Measurements from ENCODE around the gene KATNA1.
"Not testable (repeated sequence)": the region's sequence is repeated elsewhere in the genome, so short reads cannot be mapped to it uniquely, and the experiment has no call there.

KATNA1 gene
- 27.6 to 29.7 (median 29.4) reads per million in 3 experiments for total RNA-seq

GRCh38 chr6:149648148-149649145 is at the start of gene KATNA1:
TSS of gene KATNA1 (minus strand) at chr6:149648714. CDS start at chr6:149638547, 10,167 bp downstream.
- peak; percentile 83 for DNase-seq

- no peak for DNase-seq
These were observed 49.7 kb upstream of the KATNA1 start for GRCh38 chr6:149698175-149698574.

- no peak for DNase-seq
These were observed 48.4 kb upstream of the KATNA1 start for GRCh38 chr6:149696901-149697300.

GRCh38 chr6:149694921-149695320 is 46.4 kb upstream of the KATNA1 start:
- DNase-seq: no peak

GRCh38 chr6:149691201-149691600 is 42.7 kb upstream of the KATNA1 start:
- DNase-seq: no peak

GRCh38 chr6:149686230-149686629 is 37.7 kb upstream of the KATNA1 start:
- DNase-seq: no peak

GRCh38 chr6:149683256-149683859 is 34.8 kb upstream of the KATNA1 start:
- DNase-seq: no peak

GRCh38 chr6:149681845-149682244 is 33.3 kb upstream of the KATNA1 start:
- not testable (repeated sequence) for DNase-seq

GRCh38 chr6:149681209-149681608 is 32.7 kb upstream of the KATNA1 start:
- no peak for DNase-seq

- DNase-seq: no peak
These were observed 32.0 kb upstream of the KATNA1 start for GRCh38 chr6:149680503-149680902.

- not testable (repeated sequence) for DNase-seq
These were observed 23.8 kb upstream of the KATNA1 start for GRCh38 chr6:149672265-149672664.

- DNase-seq: no peak
These were observed 11.5 kb upstream of the KATNA1 start for GRCh38 chr6:149660028-149660427.

- no peak for DNase-seq
These were observed 8.9 kb upstream of the KATNA1 start for GRCh38 chr6:149657441-149657840.

GRCh38 chr6:149651056-149651455 is 2.5 kb upstream of the KATNA1 start:
- no peak for DNase-seq

- no peak for DNase-seq
These were observed 1.9 kb downstream of the KATNA1 start for GRCh38 chr6:149646599-149646998.

GRCh38 chr6:149642829-149643580 is 5.5 kb downstream of the KATNA1 start:
- DNase-seq: no peak

- DNase-seq: no peak
These were observed 12.4 kb downstream of the KATNA1 start for GRCh38 chr6:149636124-149636523.

GRCh38 chr6:149634315-149634714 is 14.2 kb downstream of the KATNA1 start:
- no peak for DNase-seq

GRCh38 chr6:149628875-149629510 is 19.5 kb downstream of the KATNA1 start:
- DNase-seq: no peak

- no peak for DNase-seq
These were observed 20.8 kb downstream of the KATNA1 start for GRCh38 chr6:149627672-149628071.

- DNase-seq: no peak
These were observed 32.7 kb downstream of the KATNA1 start for GRCh38 chr6:149615805-149616204.

GRCh38 chr6:149614337-149614736 is 34.2 kb downstream of the KATNA1 start:
- DNase-seq: no peak

All from central memory CD4-positive, alpha-beta T cell (primary cell).